Epithelial cell of esophagus (primary cell): ENCODE results near the gene MCF2L2.

Experiments used
- DNase-seq: peaks from one replicate; pipeline ENCODE4 v3.0.0; 2010; ENCODE audit warnings: low read depth
- H3K4me3 ChIP-seq: 2 replicates; pipeline ENCODE4 v1.5.1; 2011; ENCODE audit warnings: mild to moderate bottlenecking, low read length, control low read depth
- CTCF ChIP-seq: IDR thresholded peaks from 2 replicates; pipeline ENCODE4 v1.5.1; 2011; ENCODE audit warnings: low read depth, mild to moderate bottlenecking, low read length, control low read depth, inconsistent platforms; ENCODE audit not compliant: insufficient read depth; ENCODE audit errors: missing control alignments

MCF2L2 gene

GRCh38 chr3:183193762-183194689 is 234.4 kb downstream of the MCF2L2 start:
- no peak for TF ChIP-seq CTCF
- no peak overlapping the region for H3K4me3 ChIP-seq
- no peak for DNase-seq

GRCh38 chr3:183192650-183193300 is 235.6 kb downstream of the MCF2L2 start:
- H3K4me3 ChIP-seq: no peak overlapping the region
- no peak for DNase-seq
- no peak for TF ChIP-seq CTCF

- DNase-seq: no peak
- no peak overlapping the region for H3K4me3 ChIP-seq
- TF ChIP-seq CTCF: no peak
Observed at GRCh38 chr3:183189641-183190040, 238.8 kb downstream of the MCF2L2 start.

- peak; percentile 25 for TF ChIP-seq CTCF
- DNase-seq: peak; percentile 20
- H3K4me3 ChIP-seq: no peak overlapping the region
Observed at GRCh38 chr3:183188895-183189462, 239.4 kb downstream of the MCF2L2 start.

GRCh38 chr3:183185696-183186095 is 242.7 kb downstream of the MCF2L2 start:
- H3K4me3 ChIP-seq: no peak overlapping the region
- no peak for TF ChIP-seq CTCF
- peak; percentile 60 for DNase-seq

GRCh38 chr3:183182732-183183610 is 245.4 kb downstream of the MCF2L2 start:
- no peak for TF ChIP-seq CTCF
- no peak overlapping the region for H3K4me3 ChIP-seq
- no peak for DNase-seq
